Left ventricle myocardium inferior (tissue), 1 donor: ENCODE data around the gene SEMA3C. TPM values are rescaled to one million over a fixed set of nuclear protein-coding genes. Genes with fewer than 3 reads are reported as not detected.

Experiments used
- DNase-seq: peaks from one replicate; pipeline ENCODE4 v3.0.0-alpha.2; 2020
- H3K27ac ChIP-seq: fragments of 200-600 bp; replicated peaks from 2 replicates; pipeline ENCODE4 v1.8.0; 2021
- H3K27me3 ChIP-seq: fragments of 200-600 bp; 2 replicates; pipeline ENCODE4 v1.8.0; 2021; ENCODE audit warnings: low read depth
- H3K36me3 ChIP-seq: fragments of 200-600 bp; 2 replicates; pipeline ENCODE4 v1.8.0; 2021
- H3K4me1 ChIP-seq: fragments of 200-600 bp; 2 replicates; pipeline ENCODE4 v1.8.0; 2021
- H3K4me3 ChIP-seq: fragments of 200-600 bp; 2 replicates; pipeline ENCODE4 v1.8.0; 2021; ENCODE audit warnings: mild to moderate bottlenecking, moderate library complexity
- H3K9me3 ChIP-seq: fragments of 200-600 bp; replicated peaks from 2 replicates; pipeline ENCODE4 v1.8.0; 2021
- CTCF ChIP-seq: fragments of 200-600 bp; IDR thresholded peaks from 2 replicates; pipeline ENCODE4 v1.8.0; 2021; ENCODE audit warnings: antibody characterized with exemption, mild to moderate bottlenecking, borderline replicate concordance
- intact Hi-C: fragments of 100-400 bp; cut with micrococcal nuclease; formaldehyde crosslinking; loops from one replicate; pipeline ENCODE4 v1.11.0; 2022
- total RNA-seq: library from RNA; stranded (reverse); fragmentation: NEBNext Ultra II Directional; extraction: Animal tissue kit (Norgen Biotek cat#: 25700); gene quantifications from one replicate; pipeline ENCODE4 v1.2.1, GENCODE V29; 2021
- donor health status: DM: no; HTN: yes; CAD: no; lungs with severe emphysema.

The SEMA3C gene
- total RNA-seq, 1 donor from 2014 or later, result 66.5 TPM

- no peaks in the 10 kb centered on the region for H3K9me3 ChIP-seq
- H3K27ac ChIP-seq, result no peak overlapping the region
- no peaks in the 10 kb centered on the region for H3K27me3 ChIP-seq
- H3K4me3 ChIP-seq, result no peak overlapping the region
- intact Hi-C loops, result no loop called here
- peaks cover 16% of the 10 kb centered on the region for H3K4me1 ChIP-seq
- no peak for TF ChIP-seq CTCF
- peaks cover 8% of the 10 kb centered on the region for H3K36me3 ChIP-seq
- DNase-seq, result no peak
Observed at GRCh38 chr7:80809545-80809944, 109.3 kb downstream of the SEMA3C start.

GRCh38 chr7:80807166-80807900 is 111.5 kb downstream of the SEMA3C start:
- Histone ChIP-seq H3K4me1 (peaks cover 16% of the 10 kb centered on the region), H3K36me3 (peaks cover 8% of the 10 kb centered on the region), H3K9me3 (no peaks in the 10 kb centered on the region), H3K27ac (peak overlapping the region; percentile 39), H3K27me3 (no peaks in the 10 kb centered on the region), H3K4me3 (no peak overlapping the region)
- intact Hi-C loops, result no loop called here
- TF ChIP-seq CTCF, result no peak
- DNase-seq, result no peak

- H3K36me3 ChIP-seq, result peaks cover 8% of the 10 kb centered on the region
- intact Hi-C loops, result no loop called here
- H3K9me3 ChIP-seq, result no peaks in the 10 kb centered on the region
- H3K4me1 ChIP-seq, result peaks cover 20% of the 10 kb centered on the region
- no peak overlapping the region for H3K4me3 ChIP-seq
- peak overlapping the region; percentile 39 for H3K27ac ChIP-seq
- TF ChIP-seq CTCF, result no peak
- DNase-seq, result no peak
- no peaks in the 10 kb centered on the region for H3K27me3 ChIP-seq
Observed at GRCh38 chr7:80806663-80807062, 112.2 kb downstream of the SEMA3C start.

GRCh38 chr7:80804589-80804988 is 114.3 kb downstream of the SEMA3C start:
- TF ChIP-seq CTCF, result no peak
- no peak for DNase-seq
- H3K4me1 ChIP-seq, result peaks cover 25% of the 10 kb centered on the region
- no peaks in the 10 kb centered on the region for H3K9me3 ChIP-seq
- no peak overlapping the region for H3K4me3 ChIP-seq
- intact Hi-C loops, result no loop called here
- H3K27ac ChIP-seq, result no peak overlapping the region
- H3K36me3 ChIP-seq, result peaks cover 6% of the 10 kb centered on the region
- no peaks in the 10 kb centered on the region for H3K27me3 ChIP-seq

GRCh38 chr7:80802527-80802926 is 116.3 kb downstream of the SEMA3C start:
- TF ChIP-seq CTCF, result no peak
- H3K4me3 ChIP-seq, result no peak overlapping the region
- no peaks in the 10 kb centered on the region for H3K9me3 ChIP-seq
- DNase-seq, result no peak
- no peaks in the 10 kb centered on the region for H3K27me3 ChIP-seq
- H3K36me3 ChIP-seq, result no peaks in the 10 kb centered on the region
- peaks cover 20% of the 10 kb centered on the region for H3K4me1 ChIP-seq
- H3K27ac ChIP-seq, result peak overlapping the region; percentile 16
- intact Hi-C loops, result no loop called here
